ENCODE measurements around the gene PIP5K1B. TPM values are rescaled to one million over a fixed set of nuclear protein-coding genes. Genes with fewer than 3 reads are reported as not detected.

PIP5K1B gene
- total RNA-seq, 1 experiment from 2014 or later, result not detected

- Histone ChIP-seq H3K4me3 (ENCODE audit: low read depth in 2 of 2, low read length in 2 of 2) (no peak overlapping the region), H3K27me3 (ENCODE audit: control insufficient read depth, insufficient read depth, low read length) (0 out of 2 replicates have a peak, but pooled peaks cover 5% of the 10 kb centered on the region), H3K9me3 (ENCODE audit: control insufficient read depth, insufficient read depth, low read depth, low read length) (no peaks in the 10 kb centered on the region), H3K36me3 (ENCODE audit: control insufficient read depth, insufficient read depth, low read length) (no peaks in the 10 kb centered on the region), H3K4me1 (ENCODE audit: control insufficient read depth, insufficient read depth, low read length) (no peaks in the 10 kb centered on the region), H3K27ac (ENCODE audit: low read length) (no peak overlapping the region)
- no peak for TF ChIP-seq REST (IDR thresholded peaks at IDR 0.05; ENCODE audit: insufficient read depth in 1 of 2, low read depth in 2 of 2, low read length in 1 of 2)
- TF ChIP-seq, protein P1, sequence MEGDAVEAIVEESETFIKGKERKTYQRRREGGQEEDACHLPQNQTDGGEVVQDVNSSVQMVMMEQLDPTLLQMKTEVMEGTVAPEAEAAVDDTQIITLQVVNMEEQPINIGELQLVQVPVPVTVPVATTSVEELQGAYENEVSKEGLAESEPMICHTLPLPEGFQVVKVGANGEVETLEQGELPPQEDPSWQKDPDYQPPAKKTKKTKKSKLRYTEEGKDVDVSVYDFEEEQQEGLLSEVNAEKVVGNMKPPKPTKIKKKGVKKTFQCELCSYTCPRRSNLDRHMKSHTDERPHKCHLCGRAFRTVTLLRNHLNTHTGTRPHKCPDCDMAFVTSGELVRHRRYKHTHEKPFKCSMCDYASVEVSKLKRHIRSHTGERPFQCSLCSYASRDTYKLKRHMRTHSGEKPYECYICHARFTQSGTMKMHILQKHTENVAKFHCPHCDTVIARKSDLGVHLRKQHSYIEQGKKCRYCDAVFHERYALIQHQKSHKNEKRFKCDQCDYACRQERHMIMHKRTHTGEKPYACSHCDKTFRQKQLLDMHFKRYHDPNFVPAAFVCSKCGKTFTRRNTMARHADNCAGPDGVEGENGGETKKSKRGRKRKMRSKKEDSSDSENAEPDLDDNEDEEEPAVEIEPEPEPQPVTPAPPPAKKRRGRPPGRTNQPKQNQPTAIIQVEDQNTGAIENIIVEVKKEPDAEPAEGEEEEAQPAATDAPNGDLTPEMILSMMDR (IDR thresholded peaks at IDR 0.05), result no peak
- no peak for TF ChIP-seq POLR2AphosphoS5 (IDR thresholded peaks at IDR 0.05; ENCODE audit: low read depth, low read length)
- intact Hi-C loops (cut with micrococcal nuclease; ENCODE audit: unreplicated experiment), result no loop called here
- DNase-seq (ENCODE audit: low read depth, low spot score) (no peak), ATAC-seq (no peak)
- ChIA-PET POLR2A (no interaction called here), CTCF (no interaction called here)
- no TSS peak for BruUV-seq (replicated peaks)
- in situ Hi-C loops (cut with HindIII; ENCODE audit: low pct_unique_long_range_greater_than_20kb, low sequenced_read_pairs), result no loop called here
Observed at GRCh38 chr9:68794898-68795297, 89.9 kb downstream of the PIP5K1B start.

DNA sequence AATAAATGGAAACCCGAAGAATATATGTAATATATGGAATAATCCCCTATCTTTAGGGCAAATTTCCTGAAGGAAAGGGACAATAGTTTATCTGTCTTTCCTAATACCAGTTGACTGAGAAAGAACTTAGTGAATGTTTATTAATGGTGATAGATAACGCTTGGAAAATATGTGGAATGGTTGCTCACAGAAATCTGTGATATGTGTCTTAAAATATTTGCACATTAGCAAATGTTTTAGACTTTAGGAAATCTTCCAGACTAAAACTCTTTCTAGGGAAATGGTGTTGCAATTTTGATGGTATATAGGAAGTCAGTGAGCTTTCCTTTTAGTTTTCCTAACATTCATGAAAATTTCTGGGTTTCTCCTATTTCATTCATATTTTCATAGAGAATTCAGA lies 90.4 kb downstream of the PIP5K1B start:
- Histone ChIP-seq H3K4me1 (ENCODE audit: control insufficient read depth, insufficient read depth, low read length) (no peaks in the 10 kb centered on the region), H3K36me3 (ENCODE audit: control insufficient read depth, insufficient read depth, low read length) (no peaks in the 10 kb centered on the region), H3K27me3 (ENCODE audit: control insufficient read depth, insufficient read depth, low read length) (0 out of 2 replicates have a peak, but pooled peaks cover 5% of the 10 kb centered on the region), H3K27ac (ENCODE audit: low read length) (no peak overlapping the region), H3K9me3 (ENCODE audit: control insufficient read depth, insufficient read depth, low read depth, low read length) (no peaks in the 10 kb centered on the region), H3K4me3 (ENCODE audit: low read depth in 2 of 2, low read length in 2 of 2) (no peak overlapping the region)
- TF ChIP-seq, protein P1 (IDR thresholded peaks at IDR 0.05), result no peak
- TF ChIP-seq REST (IDR thresholded peaks at IDR 0.05; ENCODE audit: insufficient read depth in 1 of 2, low read depth in 2 of 2, low read length in 1 of 2) (no peak), TCF7L2 (IDR thresholded peaks at IDR 0.05; ENCODE audit: low read depth, low read length) (no peak), POLR2AphosphoS5 (IDR thresholded peaks at IDR 0.05; ENCODE audit: low read depth, low read length) (no peak), SIN3A (IDR thresholded peaks at IDR 0.05; ENCODE audit: borderline replicate concordance, insufficient read depth, low read depth, low read length) (no peak)
- ChIA-PET CTCF (no interaction called here), POLR2A (no interaction called here)
- in situ Hi-C loops (cut with HindIII; ENCODE audit: low pct_unique_long_range_greater_than_20kb, low sequenced_read_pairs) (no loop called here), intact Hi-C loops (cut with micrococcal nuclease; ENCODE audit: unreplicated experiment) (no loop called here)
- ATAC-seq, result no peak
- no TSS peak for BruUV-seq (replicated peaks)
- no peak for DNase-seq (ENCODE audit: low read depth, low spot score)
